Measurements from ENCODE around the gene SELENON. TPM values are rescaled to one million over a fixed set of nuclear protein-coding genes. Genes with fewer than 3 reads are reported as not detected.
"Not testable (repeated sequence)": the region's sequence is repeated elsewhere in the genome, so short reads cannot be mapped to it uniquely, and the experiment has no call there.

The SELENON gene
- total RNA-seq, 2 donors from 2014 or later = 89.7 to 90.0 TPM

GRCh38 chr1:25836695-25837094 is 36.7 kb downstream of the SELENON start:
- Histone ChIP-seq H3K27me3 (replicated peaks; ENCODE audit: insufficient read depth) (no peaks in the 10 kb centered on the region), H3K36me3 (peaks cover 0 to 7% of the 10 kb centered on the region in 2 donors), H3K4me1 (replicated peaks) (peaks cover 10% of the 10 kb centered on the region), H3K27ac (peak overlapping the region in 1 of 2 donors; percentile 39), H3K9me3 (no peaks in the 10 kb centered on the region), H3K4me3 (no peak overlapping the region)
- WGBS = 60% methylated on average over 3 of the region's 3 CpGs
- DNase-seq (ENCODE audit: low spot score) = no peak
- intact Hi-C loops (cut with DNase I) = no loop called here
- TF ChIP-seq POLR2A (IDR thresholded peaks at IDR 0.05) = no peak
- TF ChIP-seq POLR2AphosphoS5 (IDR thresholded peaks at IDR 0.05) = no peak
- TF ChIP-seq CTCF (IDR thresholded peaks at IDR 0.05) = no peak

GRCh38 chr1:25837262-25837875 is 37.4 kb downstream of the SELENON start:
- DNase-seq (ENCODE audit: low spot score) = no peak
- no peak for TF ChIP-seq POLR2A (IDR thresholded peaks at IDR 0.05)
- peak; percentile 53 for TF ChIP-seq POLR2AphosphoS5 (IDR thresholded peaks at IDR 0.05)
- TF ChIP-seq CTCF (IDR thresholded peaks at IDR 0.05) = peak in 3 of 4 experiments; percentile 33 to 69 (median 60)
- H3K27me3 ChIP-seq (replicated peaks; ENCODE audit: insufficient read depth) = no peaks in the 10 kb centered on the region
- intact Hi-C loops (cut with DNase I) = no loop called here
- peaks cover 10% of the 10 kb centered on the region for H3K4me1 ChIP-seq (replicated peaks)
- WGBS = 77% methylated on average over 1 of the region's 1 CpG
- peaks cover 0 to under 1% of the 10 kb centered on the region in 2 donors for H3K36me3 ChIP-seq
- H3K9me3 ChIP-seq = no peaks in the 10 kb centered on the region
- peak overlapping the region; percentile 39 to 41 for H3K27ac ChIP-seq
- H3K4me3 ChIP-seq = no peak overlapping the region

GRCh38 chr1:25839808-25840207 is 39.8 kb downstream of the SELENON start:
- H3K4me3 ChIP-seq; intact Hi-C loops (cut with DNase I); H3K36me3 ChIP-seq; H3K9me3 ChIP-seq; H3K4me1 ChIP-seq (replicated peaks); DNase-seq (ENCODE audit: low spot score); H3K27me3 ChIP-seq (replicated peaks; ENCODE audit: insufficient read depth); H3K27ac ChIP-seq: not testable (repeated sequence)
- 98% methylated on average over 4 of the region's 4 CpGs for WGBS

- Histone ChIP-seq H3K9me3 (no peaks in the 10 kb centered on the region), H3K27ac (no peak overlapping the region), H3K27me3 (replicated peaks; ENCODE audit: insufficient read depth) (no peaks in the 10 kb centered on the region), H3K4me1 (replicated peaks) (no peaks in the 10 kb centered on the region), H3K4me3 (no peak overlapping the region), H3K36me3 (no peaks in the 10 kb centered on the region)
- no peak for TF ChIP-seq CTCF (IDR thresholded peaks at IDR 0.05)
- TF ChIP-seq POLR2A (IDR thresholded peaks at IDR 0.05) = no peak
- no peak for TF ChIP-seq POLR2AphosphoS5 (IDR thresholded peaks at IDR 0.05)
- DNase-seq (ENCODE audit: low spot score) = no peak
- intact Hi-C loops (cut with DNase I) = no loop called here
- 87% methylated on average over 3 of the region's 3 CpGs for WGBS
Observed at GRCh38 chr1:25843483-25843882, 43.5 kb downstream of the SELENON start.

- DNase-seq (ENCODE audit: low spot score) = no peak
- 93% methylated on average over 3 of the region's 3 CpGs for WGBS
- Histone ChIP-seq H3K4me3 (no peak overlapping the region), H3K4me1 (replicated peaks) (no peaks in the 10 kb centered on the region), H3K36me3 (no peaks in the 10 kb centered on the region), H3K27ac (no peak overlapping the region), H3K27me3 (replicated peaks; ENCODE audit: insufficient read depth) (no peaks in the 10 kb centered on the region), H3K9me3 (no peaks in the 10 kb centered on the region)
- no peak for TF ChIP-seq CTCF (IDR thresholded peaks at IDR 0.05)
- TF ChIP-seq POLR2A (IDR thresholded peaks at IDR 0.05) = no peak
- no peak for TF ChIP-seq POLR2AphosphoS5 (IDR thresholded peaks at IDR 0.05)
- intact Hi-C loops (cut with DNase I) = no loop called here
Observed at GRCh38 chr1:25844536-25845337, 44.7 kb downstream of the SELENON start.

Data from prostate gland (tissue), 2 donors.